NCI-H146 (cell line): Measurements from ENCODE around the gene ASF1A.

ENCODE experiments used
- DNase-seq: peaks from one replicate; lab custom pipeline; 2025; lab: John Stamatoyannopoulos, UW

Gene ASF1A

GRCh38 chr6:118913161-118913560 lies 19.2 kb downstream of the ASF1A start:
- no peak for DNase-seq

GRCh38 chr6:118914598-118914997 lies 20.6 kb downstream of the ASF1A start:
- no peak for DNase-seq

- DNase-seq: no peak
These were observed 23.8 kb downstream of the ASF1A start for GRCh38 chr6:118917546-118918328.

- no peak for DNase-seq
These were observed 24.4 kb downstream of the ASF1A start for GRCh38 chr6:118918329-118918725.

- DNase-seq: no peak
These were observed 27.1 kb downstream of the ASF1A start for GRCh38 chr6:118921084-118921483.

- DNase-seq: no peak
These were observed 29.1 kb downstream of the ASF1A start for GRCh38 chr6:118923035-118923434.

- DNase-seq: no peak
These were observed 36.7 kb downstream of the ASF1A start for GRCh38 chr6:118930680-118931079.

GRCh38 chr6:118931436-118931835 lies 37.5 kb downstream of the ASF1A start:
- no peak for DNase-seq

- no peak for DNase-seq
These were observed 38.5 kb downstream of the ASF1A start for GRCh38 chr6:118932421-118932820.

- DNase-seq: no peak
These were observed 40.0 kb downstream of the ASF1A start for GRCh38 chr6:118933855-118934460.

- DNase-seq: peak; percentile 92
These were observed 40.7 kb downstream of the ASF1A start, which contains the start of gene MCM9 for GRCh38 chr6:118934461-118935330. TSS of gene MCM9 (minus strand) at chr6:118935159. CDS start at chr6:118931723, 3,436 bp downstream.

- DNase-seq: no peak
These were observed 41.3 kb downstream of the ASF1A start for GRCh38 chr6:118935331-118935668.

GRCh38 chr6:118935978-118936703 lies 42.2 kb downstream of the ASF1A start:
- DNase-seq: no peak

GRCh38 chr6:118939683-118940082 lies 45.7 kb downstream of the ASF1A start:
- no peak for DNase-seq

- no peak for DNase-seq
These were observed 46.8 kb downstream of the ASF1A start for GRCh38 chr6:118940770-118941169.

- DNase-seq: no peak
These were observed 51.3 kb downstream of the ASF1A start for GRCh38 chr6:118945217-118945616.

GRCh38 chr6:118952683-118953082 lies 58.7 kb downstream of the ASF1A start:
- DNase-seq: no peak

GRCh38 chr6:118953391-118953790 lies 59.4 kb downstream of the ASF1A start:
- DNase-seq: no peak
